ENCODE data around the gene COL4A1. TPM values are rescaled to one million over a fixed set of nuclear protein-coding genes. Genes with fewer than 3 reads are reported as not detected.
A peak's percentile ranks its signal among the peaks of the same experiment; 100 is the strongest.

The COL4A1 gene
- polyA plus RNA-seq, 1 experiment, result 210 TPM

DNA sequence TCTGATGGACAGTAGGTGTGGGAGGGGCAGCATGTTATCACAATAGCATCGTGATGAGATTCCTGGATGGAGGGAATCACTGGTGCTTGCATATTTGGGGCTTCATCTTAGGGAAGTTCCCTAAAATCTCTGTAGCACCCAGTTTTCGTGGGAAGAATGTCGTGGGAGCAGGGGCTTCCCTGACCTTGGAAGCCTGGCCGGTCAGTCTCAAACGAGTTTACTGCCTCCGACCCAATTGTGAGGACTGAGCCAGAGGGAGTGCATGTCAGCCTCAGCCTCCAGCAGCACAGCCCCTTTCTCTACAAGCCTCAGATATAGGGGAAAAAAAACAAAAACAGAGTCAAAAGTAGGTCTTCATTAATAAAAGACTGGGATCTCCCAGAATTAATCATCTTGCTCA is 32.3 kb upstream of the COL4A1 start:
- CTCF ChIA-PET, result interaction anchor here (0.8 to 1.1 kb wide), 2 partner anchors 9 to 31 kb away, joined by 3 read pairs; no protein-coding TSS in a partner anchor
- Histone ChIP-seq H3K9me3 (ENCODE audit: control insufficient read depth, insufficient read depth, low read length) (no peaks in the 10 kb centered on the region; the same call in 1 of the 2 replicates), H3K4me3 (ENCODE audit: low read depth, low read length) (no peak overlapping the region), H3K27ac (ENCODE audit: low read depth, low read length) (peak overlapping the region; percentile 58), H3K27me3 (ENCODE audit: control insufficient read depth, insufficient read depth, low read length) (no peaks in the 10 kb centered on the region)
- no peak for DNase-seq (ENCODE audit: low read depth, low spot score)
- TF ChIP-seq, protein P1, sequence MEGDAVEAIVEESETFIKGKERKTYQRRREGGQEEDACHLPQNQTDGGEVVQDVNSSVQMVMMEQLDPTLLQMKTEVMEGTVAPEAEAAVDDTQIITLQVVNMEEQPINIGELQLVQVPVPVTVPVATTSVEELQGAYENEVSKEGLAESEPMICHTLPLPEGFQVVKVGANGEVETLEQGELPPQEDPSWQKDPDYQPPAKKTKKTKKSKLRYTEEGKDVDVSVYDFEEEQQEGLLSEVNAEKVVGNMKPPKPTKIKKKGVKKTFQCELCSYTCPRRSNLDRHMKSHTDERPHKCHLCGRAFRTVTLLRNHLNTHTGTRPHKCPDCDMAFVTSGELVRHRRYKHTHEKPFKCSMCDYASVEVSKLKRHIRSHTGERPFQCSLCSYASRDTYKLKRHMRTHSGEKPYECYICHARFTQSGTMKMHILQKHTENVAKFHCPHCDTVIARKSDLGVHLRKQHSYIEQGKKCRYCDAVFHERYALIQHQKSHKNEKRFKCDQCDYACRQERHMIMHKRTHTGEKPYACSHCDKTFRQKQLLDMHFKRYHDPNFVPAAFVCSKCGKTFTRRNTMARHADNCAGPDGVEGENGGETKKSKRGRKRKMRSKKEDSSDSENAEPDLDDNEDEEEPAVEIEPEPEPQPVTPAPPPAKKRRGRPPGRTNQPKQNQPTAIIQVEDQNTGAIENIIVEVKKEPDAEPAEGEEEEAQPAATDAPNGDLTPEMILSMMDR (IDR thresholded peaks at IDR 0.05; ENCODE audit: low read depth, low read length), result no peak
- POLR2A ChIA-PET, result interaction anchor here (1.0 to 1.4 kb wide), 6 partner anchors 9 to 92 kb away, joined by 3 to 7 read pairs (median 4); partner anchors contain the start of genes COL4A1 and COL4A2

DNA sequence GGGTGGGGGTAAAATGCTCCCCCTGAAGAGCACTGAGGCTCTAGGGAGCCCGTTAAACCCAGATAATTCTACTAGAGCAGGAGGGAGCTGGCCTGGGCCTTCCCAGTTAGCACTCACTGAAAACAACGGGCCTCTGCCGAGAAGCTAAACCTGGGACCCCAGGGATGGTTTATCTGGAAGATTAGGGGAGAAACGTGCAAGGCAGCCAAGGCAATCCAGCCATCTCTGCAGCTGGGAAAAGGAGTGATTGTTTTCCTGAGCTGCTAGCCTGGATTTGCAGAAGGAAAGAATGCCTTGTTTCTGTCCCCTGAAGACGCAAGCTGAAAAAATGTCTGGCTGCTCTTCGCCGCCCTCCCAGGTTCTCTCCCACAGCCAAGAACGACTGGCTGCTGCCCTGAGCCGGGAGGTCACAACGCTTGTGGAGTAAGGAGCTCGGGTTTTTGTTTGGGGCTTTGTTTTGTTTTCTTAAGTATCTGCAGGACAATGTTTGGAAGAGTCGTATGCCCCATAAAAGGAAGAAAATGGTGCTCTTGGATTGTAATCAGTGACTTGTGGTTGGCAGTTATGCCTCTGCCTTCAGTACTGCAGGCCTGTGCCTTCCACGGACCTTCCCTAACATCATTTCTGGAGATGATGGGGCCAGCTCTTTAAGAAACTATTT is 31.6 kb upstream of the COL4A1 start:
- Histone ChIP-seq H3K27me3 (ENCODE audit: control insufficient read depth, insufficient read depth, low read length) (no peaks in the 10 kb centered on the region), H3K4me3 (ENCODE audit: low read depth, low read length) (no peak overlapping the region), H3K27ac (ENCODE audit: low read depth, low read length) (peak overlapping the region; percentile 54), H3K9me3 (ENCODE audit: control insufficient read depth, insufficient read depth, low read length) (no peaks in the 10 kb centered on the region; the same call in 1 of the 2 replicates)
- POLR2A ChIA-PET, result interaction anchor here (0.6 to 2.3 kb wide), 11 partner anchors 8 to 140 kb away, joined by 3 to 9 read pairs (median 5); partner anchors contain the start of genes COL4A1 and COL4A2
- CTCF ChIA-PET, result interaction anchor here (0.7 to 1.1 kb wide), 3 partner anchors 9 to 73 kb away, joined by 3 to 4 read pairs (median 3); no protein-coding TSS in a partner anchor
- no peak for DNase-seq (ENCODE audit: low read depth, low spot score)
- TF ChIP-seq, protein P1 (IDR thresholded peaks at IDR 0.05; ENCODE audit: low read depth, low read length), result no peak

DNA sequence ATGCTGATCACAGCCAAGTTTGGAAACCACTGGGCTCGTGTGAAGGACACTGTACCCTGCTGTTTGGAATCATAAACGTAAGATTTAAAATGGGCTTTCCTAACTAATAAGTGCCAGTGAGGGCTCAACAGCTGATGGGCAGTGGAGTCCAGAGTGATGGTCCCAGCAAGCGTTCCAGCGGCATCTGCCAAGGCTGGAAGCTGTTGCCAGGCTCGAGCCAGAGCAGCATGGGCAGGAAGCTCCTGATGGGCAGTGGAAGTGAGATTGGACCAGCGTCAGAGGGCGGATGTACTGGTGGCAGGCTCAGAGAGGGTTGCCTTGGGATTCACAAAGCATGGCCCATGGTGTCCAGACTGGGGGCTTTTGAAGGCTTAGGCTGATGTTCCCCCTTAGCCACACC is 30.3 kb upstream of the COL4A1 start:
- H3K27me3 ChIP-seq (ENCODE audit: control insufficient read depth, insufficient read depth, low read length), result no peaks in the 10 kb centered on the region
- no peak overlapping the region for H3K27ac ChIP-seq (ENCODE audit: low read depth, low read length)
- TF ChIP-seq, protein P1 (IDR thresholded peaks at IDR 0.05; ENCODE audit: low read depth, low read length), result no peak
- ChIA-PET CTCF (no interaction called here), POLR2A (interaction anchor here (2.3 kb wide), 1 partner anchor 23 kb away, joined by 5 read pairs; no protein-coding TSS in a partner anchor)
- H3K9me3 ChIP-seq (ENCODE audit: control insufficient read depth, insufficient read depth, low read length), result no peaks in the 10 kb centered on the region
- no peak for DNase-seq (ENCODE audit: low read depth, low spot score)
- H3K4me3 ChIP-seq (ENCODE audit: low read depth, low read length), result no peak overlapping the region

DNA sequence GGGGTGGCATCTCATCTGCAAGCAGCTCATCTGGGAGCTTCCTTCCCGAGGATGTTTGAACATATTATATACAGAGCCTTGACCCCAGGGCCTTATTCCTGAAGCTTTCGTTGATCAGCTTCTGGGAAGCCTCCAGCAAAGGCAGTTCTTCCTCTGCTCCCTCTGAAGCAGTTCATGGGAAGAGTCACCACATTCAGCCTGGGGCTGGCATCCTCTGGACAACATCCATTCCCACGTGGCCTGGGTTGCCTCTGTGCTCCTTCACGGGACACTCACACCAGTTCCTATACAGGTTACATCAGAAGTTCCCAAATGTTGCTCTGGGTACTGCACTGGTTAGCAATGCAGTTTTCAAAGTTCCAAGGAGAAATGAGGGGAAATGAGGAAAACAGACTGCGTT is 29.7 kb upstream of the COL4A1 start:
- Histone ChIP-seq H3K9me3 (ENCODE audit: control insufficient read depth, insufficient read depth, low read length) (no peaks in the 10 kb centered on the region), H3K4me3 (ENCODE audit: low read depth, low read length) (no peak overlapping the region), H3K27ac (ENCODE audit: low read depth, low read length) (no peak overlapping the region), H3K27me3 (ENCODE audit: control insufficient read depth, insufficient read depth, low read length) (no peaks in the 10 kb centered on the region)
- no peak for DNase-seq (ENCODE audit: low read depth, low spot score)
- ChIA-PET POLR2A (interaction anchor here (0.8 to 2.3 kb wide), 2 partner anchors 24 kb away, joined by 4 to 5 read pairs; no protein-coding TSS in a partner anchor), CTCF (no interaction called here)
- TF ChIP-seq, protein P1 (IDR thresholded peaks at IDR 0.05; ENCODE audit: low read depth, low read length), result no peak

DNA sequence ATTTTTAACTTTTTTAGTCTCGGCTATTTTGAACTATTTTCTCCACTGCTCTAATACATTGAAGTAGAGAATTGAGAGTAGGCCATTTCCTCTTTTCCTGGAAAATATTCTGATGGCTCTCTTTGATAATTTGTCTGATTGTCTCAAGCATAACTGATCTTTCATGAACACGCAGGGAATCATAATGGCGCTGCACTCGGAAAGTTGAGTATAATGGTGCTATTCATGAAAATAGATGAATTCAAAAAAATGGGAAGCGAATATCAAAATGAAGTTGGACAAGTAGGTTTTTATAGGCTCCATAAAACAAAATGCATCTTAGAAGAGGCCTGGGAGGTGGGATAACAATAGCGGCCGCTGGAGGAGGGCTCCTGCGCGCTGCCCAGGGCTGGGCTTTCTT is 29.2 kb upstream of the COL4A1 start:
- Histone ChIP-seq H3K27ac (ENCODE audit: low read depth, low read length) (no peak overlapping the region), H3K27me3 (ENCODE audit: control insufficient read depth, insufficient read depth, low read length) (no peaks in the 10 kb centered on the region), H3K9me3 (ENCODE audit: control insufficient read depth, insufficient read depth, low read length) (no peaks in the 10 kb centered on the region), H3K4me3 (ENCODE audit: low read depth, low read length) (no peak overlapping the region)
- POLR2A ChIA-PET, result interaction anchor here (0.8 kb wide), 1 partner anchor 24 kb away, joined by 4 read pairs; no protein-coding TSS in a partner anchor
- TF ChIP-seq, protein P1 (IDR thresholded peaks at IDR 0.05; ENCODE audit: low read depth, low read length), result no peak
- no peak for DNase-seq (ENCODE audit: low read depth, low spot score)
- CTCF ChIA-PET, result no interaction called here

Data from AG04450 (cell line).